ENCODE measurements around the gene ECT2L.

Gene ECT2L

DNA sequence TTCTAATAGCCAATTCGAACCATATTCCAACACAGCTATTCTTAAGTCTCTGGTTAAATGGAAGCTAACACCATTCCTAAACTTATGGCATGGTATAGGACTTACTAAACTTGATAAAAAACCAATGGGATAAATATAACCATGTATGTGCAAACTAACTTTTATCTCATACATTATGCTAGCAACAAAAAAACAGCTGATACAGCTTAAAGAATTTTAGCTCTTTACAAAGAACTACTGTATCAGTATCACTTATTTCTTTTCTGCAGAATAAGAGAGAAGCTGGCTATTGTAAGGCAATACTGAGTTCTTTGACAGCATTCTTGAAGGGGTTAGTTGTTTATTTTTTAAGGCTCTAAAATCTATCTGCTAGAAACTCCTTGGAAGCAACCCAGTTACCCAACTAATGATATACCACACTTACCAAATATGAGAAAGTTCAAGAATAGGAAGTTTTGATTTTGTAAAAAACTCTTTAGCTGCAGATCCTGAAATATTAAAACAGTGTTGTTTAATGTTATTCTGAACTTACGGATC, 147.3 kb downstream of the ECT2L start:
- DNase-seq = no peak

DNA sequence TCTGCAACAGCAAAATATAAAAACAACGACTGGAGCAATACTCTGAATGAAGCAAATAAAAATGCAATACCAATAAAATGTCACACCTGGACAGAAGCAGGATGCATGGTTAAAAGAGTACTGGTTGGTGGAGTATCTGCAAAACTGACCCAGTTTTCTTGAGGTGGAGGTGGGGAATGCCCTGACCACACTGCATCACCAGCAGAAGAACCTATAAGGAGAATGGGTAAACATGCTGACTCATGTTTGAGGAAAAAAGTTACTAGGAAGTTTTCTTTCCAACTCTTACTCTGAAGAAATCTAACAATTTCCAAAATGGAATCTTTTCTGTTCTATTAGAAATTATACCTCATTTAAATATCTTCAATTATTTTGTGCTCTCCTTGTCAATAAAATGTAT, 148.5 kb downstream of the ECT2L start:
- DNase-seq = no peak

DNA sequence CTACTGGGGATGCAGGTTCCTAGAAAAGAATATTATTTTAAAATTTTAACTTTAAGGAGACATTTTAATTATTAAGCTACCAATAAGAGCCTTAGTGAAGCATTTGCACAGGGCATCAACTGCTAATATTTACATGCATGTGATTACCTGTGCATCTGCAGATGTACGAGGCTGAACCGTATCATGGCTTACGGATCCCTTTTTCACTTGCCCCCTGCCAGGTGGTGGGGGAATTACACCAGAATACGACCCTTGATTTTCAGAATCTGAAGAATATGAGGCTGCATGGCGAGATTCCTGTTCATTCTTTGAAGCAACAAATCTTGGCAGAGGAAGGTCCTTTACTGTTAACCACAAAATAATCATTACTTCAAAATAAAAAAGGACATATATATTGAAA, 149.5 kb downstream of the ECT2L start:
- no peak for DNase-seq

- no peak for DNase-seq
These were observed 152.1 kb downstream of the ECT2L start for GRCh38 chr6:138948004-138948403.

DNA sequence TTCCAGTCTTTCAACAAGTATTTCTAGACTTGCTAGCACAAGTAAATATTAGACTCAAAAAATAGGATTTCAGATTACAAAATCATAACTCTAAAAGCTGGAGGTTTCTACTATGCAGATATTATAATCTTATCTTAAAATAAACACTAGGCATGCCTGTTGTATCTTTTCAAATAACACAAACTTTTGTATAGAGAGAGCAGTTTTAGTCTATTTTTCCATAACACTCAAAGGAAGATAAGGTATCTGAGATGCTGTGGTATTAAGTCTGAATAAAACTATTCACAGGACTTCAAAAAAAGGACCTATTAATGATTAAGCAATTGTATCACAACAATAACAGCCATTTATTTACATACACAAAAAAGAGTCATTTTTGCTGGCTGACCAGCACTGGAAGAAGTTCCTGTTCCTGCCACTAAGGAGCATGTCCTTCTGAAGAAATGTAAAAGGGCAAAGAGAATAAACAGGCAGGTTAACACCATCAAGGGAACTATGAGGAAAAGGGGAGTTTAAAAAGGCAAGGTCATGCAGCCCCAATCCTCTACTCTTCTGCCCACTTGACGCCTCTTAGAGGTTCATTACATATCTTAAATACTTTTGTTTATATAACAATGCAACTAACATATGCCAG, 152.8 kb downstream of the ECT2L start:
- no peak for DNase-seq

DNA sequence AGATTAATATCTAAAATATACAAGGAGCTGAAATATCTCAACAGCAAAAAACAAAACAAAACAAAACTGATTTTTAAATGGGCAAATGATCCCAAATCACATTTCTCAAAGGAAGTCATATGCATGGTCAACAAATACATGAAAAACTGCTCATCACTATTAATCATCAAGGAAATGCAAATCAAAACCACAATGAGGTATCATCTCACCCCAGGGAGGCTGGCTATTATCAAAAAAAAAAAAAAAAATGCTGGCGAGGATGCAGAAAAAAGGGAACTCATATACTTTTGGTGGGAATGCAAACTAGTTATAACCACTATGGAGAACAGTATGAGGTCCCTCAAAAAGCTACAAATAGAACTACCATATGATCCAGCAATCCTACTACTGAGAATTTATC, 157.6 kb downstream of the ECT2L start:
- DNase-seq = no peak

Data from NCI-H2081 (cell line).